Hepatocyte (in vitro differentiated cells): Measurements from ENCODE around the gene CSMD2. TPM values are rescaled to one million over a fixed set of nuclear protein-coding genes. Genes with fewer than 3 reads are reported as not detected.

Experiments
- DNase-seq: peaks from one replicate; pipeline ENCODE4 v3.0.0-alpha.2; 2016; ENCODE audit warnings: low spot score
- H2AFZ ChIP-seq: fragments of 200-600 bp; sonication (generic); 2 replicates; pipeline ENCODE4 v1.6.0; 2016; ENCODE audit warnings: antibody characterized with exemption, mild to moderate bottlenecking
- H3K27ac ChIP-seq: fragments of 200-600 bp; sonication (generic); 2 replicates; pipeline ENCODE4 v1.5.1; 2016; ENCODE audit warnings: mild to moderate bottlenecking
- H3K27me3 ChIP-seq: fragments of 200-600 bp; sonication (generic); 2 replicates; pipeline ENCODE4 v1.6.1; 2016
- H3K36me3 ChIP-seq: fragments of 200-600 bp; sonication (generic); replicated peaks from 2 replicates; pipeline ENCODE4 v1.5.1; 2016; ENCODE audit warnings: low read depth; ENCODE audit not compliant: insufficient read depth
- H3K4me1 ChIP-seq: fragments of 200-600 bp; sonication (generic); 2 replicates; pipeline ENCODE4 v1.5.1; 2016; ENCODE audit warnings: mild to moderate bottlenecking, moderate library complexity; ENCODE audit not compliant: insufficient read depth
- H3K4me2 ChIP-seq: fragments of 200-600 bp; sonication (generic); 2 replicates; pipeline ENCODE4 v1.6.0; 2016
- H3K4me3 ChIP-seq: fragments of 200-600 bp; sonication (generic); 2 replicates; pipeline ENCODE4 v1.5.1; 2016; ENCODE audit warnings: mild to moderate bottlenecking
- H3K79me2 ChIP-seq: fragments of 200-600 bp; sonication (generic); 2 replicates; pipeline ENCODE4 v1.6.0; 2017; ENCODE audit warnings: mild to moderate bottlenecking
- H3K9me2 ChIP-seq: fragments of 200-600 bp; sonication (generic); replicated peaks from 2 replicates; pipeline ENCODE4 v1.6.0; 2017; ENCODE audit warnings: mild to moderate bottlenecking; ENCODE audit not compliant: insufficient read depth
- H3K9me3 ChIP-seq: fragments of 200-600 bp; sonication (generic); 2 replicates; pipeline ENCODE4 v1.5.1; 2016; ENCODE audit warnings: low read depth, mild to moderate bottlenecking
- H4K20me1 ChIP-seq: fragments of 200-600 bp; sonication (generic); 2 replicates; pipeline ENCODE4 v1.6.0; 2016; ENCODE audit warnings: mild to moderate bottlenecking; ENCODE audit not compliant: insufficient read depth, poor library complexity, severe bottlenecking
- CTCF ChIP-seq: fragments of 200-600 bp; sonication (generic); IDR thresholded peaks from 2 replicates; pipeline ENCODE4 v1.5.1; 2016; ENCODE audit warnings: antibody characterized with exemption, mild to moderate bottlenecking; ENCODE audit not compliant: poor library complexity
- EZH2 ChIP-seq: fragments of 200-600 bp; sonication (generic); IDR thresholded peaks from 2 replicates; pipeline ENCODE4 v1.6.1; 2016; ENCODE audit warnings: antibody characterized with exemption, mild to moderate bottlenecking, borderline replicate concordance
- EZH2phosphoT487 ChIP-seq: fragments of 200-600 bp; sonication (generic); IDR thresholded peaks from one replicate; pipeline ENCODE4 v1.6.1; 2018; ENCODE audit warnings: antibody characterized with exemption, mild to moderate bottlenecking, low read depth, moderate library complexity; ENCODE audit not compliant: unreplicated experiment, severe bottlenecking
- WGBS: methylation state at CpG from one replicate; pipeline ENCODE4 v1.1.6; 2016; ENCODE audit warnings: low lambda C conversion rate; ENCODE audit errors: missing lambda C conversion rate; 5-methylcytosine and 5-hydroxymethylcytosine counted together
- polyA plus RNA-seq: library from polyadenylated mRNA; unstranded; fragments of >200 nt; fragmentation: Nextera tagmentation; extraction: Ambion mirVana; gene quantifications from 2 replicates; pipeline ENCODE4 v1.2.1, GENCODE V29; 2016
- total RNA-seq: library from RNA; depleted of rRNA; stranded (reverse); fragments of >200 nt; gene quantifications from 2 replicates; pipeline ENCODE4 v1.2.3, GENCODE V29; 2014

CSMD2 gene
- total and polyA plus RNA-seq, 2 experiments from 2014 or later = 0.10 to 0.37 TPM

DNA sequence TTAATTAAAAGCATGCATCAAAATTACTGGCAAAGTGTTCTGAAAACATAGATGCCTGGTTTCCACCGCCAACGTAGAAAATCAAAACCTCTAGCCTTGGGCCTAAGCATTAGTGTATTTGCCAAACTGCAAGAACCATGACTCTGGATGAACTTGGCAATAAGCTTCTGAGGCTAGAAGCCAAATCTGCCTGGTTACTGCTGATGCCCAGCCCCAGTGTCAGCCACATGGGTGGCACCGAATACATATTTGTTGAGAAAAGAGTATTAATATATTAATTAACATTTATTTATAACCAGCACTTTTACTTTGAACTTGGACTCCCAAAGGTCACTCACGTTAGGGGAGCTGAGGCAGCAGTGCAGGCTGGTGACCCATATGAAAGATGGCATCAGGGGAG is 441.8 kb downstream of the CSMD2 start:
- Histone ChIP-seq H3K9me3 (no peaks in the 10 kb centered on the region), H3K4me2 (no peak overlapping the region), H3K27ac (no peak overlapping the region), H4K20me1 (no peaks in the 10 kb centered on the region), H3K36me3 (no peaks in the 10 kb centered on the region), H3K79me2 (no peaks in the 10 kb centered on the region), H2AFZ (no peak overlapping the region), H3K4me1 (no peaks in the 10 kb centered on the region), H3K27me3 (no peaks in the 10 kb centered on the region), H3K4me3 (no peak overlapping the region), H3K9me2 (no peaks in the 10 kb centered on the region)
- WGBS = 91% methylated on average over 4 of the region's 4 CpGs
- no peak for TF ChIP-seq CTCF
- no peak for TF ChIP-seq EZH2phosphoT487
- no peak for TF ChIP-seq EZH2
- no peak for DNase-seq

GRCh38 chr1:33721301-33721815 is 443.7 kb downstream of the CSMD2 start:
- no peak for TF ChIP-seq CTCF
- no peak for TF ChIP-seq EZH2phosphoT487
- TF ChIP-seq EZH2 = no peak
- H2AFZ ChIP-seq = no peak overlapping the region
- H3K27me3 ChIP-seq = no peaks in the 10 kb centered on the region
- H3K4me3 ChIP-seq = no peak overlapping the region
- no peaks in the 10 kb centered on the region for H3K9me3 ChIP-seq
- whole genome bisulfite sequencing = 98% methylated on average over 2 of the region's 2 CpGs
- no peak overlapping the region for H3K27ac ChIP-seq
- no peaks in the 10 kb centered on the region for H3K36me3 ChIP-seq
- H3K4me2 ChIP-seq = no peak overlapping the region
- no peak for DNase-seq
- H4K20me1 ChIP-seq = no peaks in the 10 kb centered on the region
- H3K79me2 ChIP-seq = no peaks in the 10 kb centered on the region
- no peaks in the 10 kb centered on the region for H3K4me1 ChIP-seq
- H3K9me2 ChIP-seq = no peaks in the 10 kb centered on the region

GRCh38 chr1:33719771-33720670 is 445.0 kb downstream of the CSMD2 start:
- no peaks in the 10 kb centered on the region for H3K9me3 ChIP-seq
- no peaks in the 10 kb centered on the region for H3K4me1 ChIP-seq
- DNase-seq = no peak
- H3K27me3 ChIP-seq = no peaks in the 10 kb centered on the region
- 84% methylated on average over 8 of the region's 8 CpGs for WGBS
- no peaks in the 10 kb centered on the region for H3K79me2 ChIP-seq
- H3K27ac ChIP-seq = no peak overlapping the region
- H4K20me1 ChIP-seq = no peaks in the 10 kb centered on the region
- no peak overlapping the region for H2AFZ ChIP-seq
- no peaks in the 10 kb centered on the region for H3K9me2 ChIP-seq
- H3K4me3 ChIP-seq = no peak overlapping the region
- TF ChIP-seq EZH2 (no peak), EZH2phosphoT487 (no peak), CTCF (no peak)
- H3K36me3 ChIP-seq = no peaks in the 10 kb centered on the region
- no peak overlapping the region for H3K4me2 ChIP-seq
